ENCODE measurements around the gene KIFC3. TPM values are rescaled to one million over a fixed set of nuclear protein-coding genes. Genes with fewer than 3 reads are reported as not detected.
"Not testable (repeated sequence)": the region's sequence is repeated elsewhere in the genome, so short reads cannot be mapped to it uniquely, and the experiment has no call there.

The KIFC3 gene, protein sequence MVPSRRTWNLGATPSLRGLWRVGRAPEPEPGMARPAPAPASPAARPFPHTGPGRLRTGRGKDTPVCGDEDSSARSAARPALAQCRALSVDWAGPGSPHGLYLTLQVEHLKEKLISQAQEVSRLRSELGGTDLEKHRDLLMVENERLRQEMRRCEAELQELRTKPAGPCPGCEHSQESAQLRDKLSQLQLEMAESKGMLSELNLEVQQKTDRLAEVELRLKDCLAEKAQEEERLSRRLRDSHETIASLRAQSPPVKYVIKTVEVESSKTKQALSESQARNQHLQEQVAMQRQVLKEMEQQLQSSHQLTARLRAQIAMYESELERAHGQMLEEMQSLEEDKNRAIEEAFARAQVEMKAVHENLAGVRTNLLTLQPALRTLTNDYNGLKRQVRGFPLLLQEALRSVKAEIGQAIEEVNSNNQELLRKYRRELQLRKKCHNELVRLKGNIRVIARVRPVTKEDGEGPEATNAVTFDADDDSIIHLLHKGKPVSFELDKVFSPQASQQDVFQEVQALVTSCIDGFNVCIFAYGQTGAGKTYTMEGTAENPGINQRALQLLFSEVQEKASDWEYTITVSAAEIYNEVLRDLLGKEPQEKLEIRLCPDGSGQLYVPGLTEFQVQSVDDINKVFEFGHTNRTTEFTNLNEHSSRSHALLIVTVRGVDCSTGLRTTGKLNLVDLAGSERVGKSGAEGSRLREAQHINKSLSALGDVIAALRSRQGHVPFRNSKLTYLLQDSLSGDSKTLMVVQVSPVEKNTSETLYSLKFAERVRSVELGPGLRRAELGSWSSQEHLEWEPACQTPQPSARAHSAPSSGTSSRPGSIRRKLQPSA
- total RNA-seq (2014; rRNA removed; shearing (Covaris generic); ENCODE audit: low replicate concordance), result not detected in 2 replicates

DNA sequence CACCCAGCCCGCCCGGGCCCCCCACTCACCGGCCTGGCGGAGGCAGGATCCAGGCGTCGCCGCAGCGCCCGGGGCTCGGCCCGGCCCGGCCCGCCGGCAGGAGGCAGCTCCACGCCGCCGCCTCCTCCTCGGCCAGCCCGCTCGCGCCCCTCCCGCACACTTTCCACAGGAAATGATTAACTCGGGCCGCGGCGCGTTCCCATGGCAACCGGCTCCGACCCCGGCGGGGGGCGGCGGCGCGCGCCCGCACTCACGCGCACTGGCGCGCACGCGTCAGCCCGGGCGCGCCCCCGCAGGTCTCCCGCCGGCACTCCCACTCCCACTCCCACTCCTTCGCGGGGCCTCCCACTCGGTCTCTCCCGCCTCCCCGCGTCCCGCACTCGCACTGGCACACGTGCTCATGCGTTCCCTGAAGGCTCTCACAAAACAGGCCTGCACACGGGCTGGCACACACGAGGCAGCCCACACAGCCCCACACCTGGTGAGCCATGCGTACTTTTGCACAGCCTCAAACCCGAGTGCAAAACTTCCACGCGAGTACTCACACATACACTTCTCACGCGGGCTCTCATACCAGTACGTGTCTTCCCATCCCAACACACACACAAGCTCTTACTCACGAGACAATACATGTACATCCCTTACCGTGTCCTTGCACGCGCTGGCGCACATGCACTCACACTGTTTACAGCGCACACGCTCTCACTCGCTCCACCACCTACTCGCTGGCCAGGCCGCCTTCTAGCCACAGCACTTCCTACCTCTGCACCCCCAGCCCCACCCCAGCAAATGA lies at the start of gene KIFC3:
TSS of gene KIFC3 (minus strand) at position 151 of the 793 bp plus-strand sequence. CDS start 4,248 bp downstream, outside the sequence.
- no peak within 1 kb of the TSS for H3K27ac ChIP-seq (ENCODE audit: low read length)
- H3K9ac ChIP-seq (ENCODE audit: low read length), result no peak within 1 kb of the TSS
- no peaks in the 10 kb centered on the region for H3K9me2 ChIP-seq (replicated peaks; ENCODE audit: insufficient read depth, low read length)
- H4K20me1 ChIP-seq (ENCODE audit: insufficient read depth, low read depth, low read length), result no peaks in the 10 kb centered on the region
- no peaks in the 10 kb centered on the region for H3K9me3 ChIP-seq (ENCODE audit: low read length)
- no peaks in the 10 kb centered on the region for H3K36me3 ChIP-seq (ENCODE audit: insufficient read depth, low read length)
- no peak within 1 kb of the TSS for H3K4me2 ChIP-seq (ENCODE audit: low read depth, low read length, poor library complexity, severe bottlenecking)
- no peaks in the 10 kb centered on the region for H3K79me2 ChIP-seq (ENCODE audit: low read length)
- H3K4me3 ChIP-seq (ENCODE audit: low read length), result no peak within 1 kb of the TSS
- H3K4me1 ChIP-seq (ENCODE audit: low read length), result no peaks in the 10 kb centered on the region
- DNase-seq, result no peak
- no peak within 1 kb of the TSS for H2AFZ ChIP-seq (ENCODE audit: low read length)
- H3K27me3 ChIP-seq (ENCODE audit: low read length), result no peaks in the 10 kb centered on the region

DNA sequence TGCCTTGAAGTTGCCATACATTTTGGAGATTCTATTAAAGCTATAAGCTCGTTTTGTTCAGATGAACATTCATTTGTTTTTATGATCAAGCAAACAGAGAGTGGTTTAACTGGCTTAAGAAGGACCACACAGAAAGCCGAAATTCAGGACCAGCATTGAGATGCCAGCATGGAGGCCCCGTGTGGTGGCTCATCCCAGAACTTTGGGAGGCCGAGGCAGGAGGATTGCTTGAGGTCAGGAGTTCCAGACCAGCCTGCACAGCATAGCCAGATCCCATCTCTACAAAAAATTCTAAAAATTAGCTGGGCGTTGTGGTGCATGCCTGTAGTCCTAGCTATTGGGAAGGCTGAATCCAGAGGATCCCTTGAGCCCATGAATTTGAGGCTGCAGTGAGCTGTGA lies 45.9 kb upstream of the KIFC3 start:
- Histone ChIP-seq H2AFZ (ENCODE audit: low read length) (no peak overlapping the region), H4K20me1 (ENCODE audit: insufficient read depth, low read depth, low read length) (no peaks in the 10 kb centered on the region), H3K79me2 (ENCODE audit: low read length) (no peaks in the 10 kb centered on the region), H3K9me2 (replicated peaks; ENCODE audit: insufficient read depth, low read length) (no peaks in the 10 kb centered on the region), H3K27ac (ENCODE audit: low read length) (no peak overlapping the region), H3K9ac (ENCODE audit: low read length) (no peak overlapping the region), H3K4me2 (ENCODE audit: low read depth, low read length, poor library complexity, severe bottlenecking) (no peak overlapping the region), H3K36me3 (ENCODE audit: insufficient read depth, low read length) (no peaks in the 10 kb centered on the region), H3K4me3 (ENCODE audit: low read length) (no peak overlapping the region), H3K4me1 (ENCODE audit: low read length) (no peaks in the 10 kb centered on the region), H3K9me3 (ENCODE audit: low read length) (no peaks in the 10 kb centered on the region), H3K27me3 (ENCODE audit: low read length) (no peaks in the 10 kb centered on the region)
- no peak for DNase-seq

DNA sequence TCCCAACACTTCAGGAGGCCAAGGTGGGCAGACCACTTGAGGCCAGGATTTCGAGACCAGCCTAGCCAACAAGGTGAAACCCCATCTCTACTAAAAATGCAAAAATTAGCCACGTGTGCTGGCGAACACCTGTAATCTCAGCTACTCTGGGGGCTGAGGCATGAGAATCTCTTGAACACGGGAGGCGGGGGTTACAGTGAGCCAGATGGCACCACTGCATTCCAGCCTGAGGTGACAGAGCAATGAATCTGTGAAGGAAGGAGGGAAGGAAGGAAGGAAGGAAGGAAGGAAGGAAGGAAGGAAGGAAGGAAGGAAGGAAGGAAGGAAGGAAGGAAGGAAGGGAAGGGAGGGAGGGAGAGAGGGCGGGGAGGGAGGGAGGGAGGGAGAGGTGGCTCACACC lies 44.6 kb upstream of the KIFC3 start:
- not testable (repeated sequence) for DNase-seq; H3K4me1 ChIP-seq (ENCODE audit: low read length); H3K79me2 ChIP-seq (ENCODE audit: low read length); H3K4me2 ChIP-seq (ENCODE audit: low read depth, low read length, poor library complexity, severe bottlenecking); H3K9ac ChIP-seq (ENCODE audit: low read length); H3K27ac ChIP-seq (ENCODE audit: low read length); H3K9me2 ChIP-seq (replicated peaks; ENCODE audit: insufficient read depth, low read length); H3K36me3 ChIP-seq (ENCODE audit: insufficient read depth, low read length); H3K4me3 ChIP-seq (ENCODE audit: low read length); H3K27me3 ChIP-seq (ENCODE audit: low read length); H4K20me1 ChIP-seq (ENCODE audit: insufficient read depth, low read depth, low read length); H3K9me3 ChIP-seq (ENCODE audit: low read length); H2AFZ ChIP-seq (ENCODE audit: low read length)

DNA sequence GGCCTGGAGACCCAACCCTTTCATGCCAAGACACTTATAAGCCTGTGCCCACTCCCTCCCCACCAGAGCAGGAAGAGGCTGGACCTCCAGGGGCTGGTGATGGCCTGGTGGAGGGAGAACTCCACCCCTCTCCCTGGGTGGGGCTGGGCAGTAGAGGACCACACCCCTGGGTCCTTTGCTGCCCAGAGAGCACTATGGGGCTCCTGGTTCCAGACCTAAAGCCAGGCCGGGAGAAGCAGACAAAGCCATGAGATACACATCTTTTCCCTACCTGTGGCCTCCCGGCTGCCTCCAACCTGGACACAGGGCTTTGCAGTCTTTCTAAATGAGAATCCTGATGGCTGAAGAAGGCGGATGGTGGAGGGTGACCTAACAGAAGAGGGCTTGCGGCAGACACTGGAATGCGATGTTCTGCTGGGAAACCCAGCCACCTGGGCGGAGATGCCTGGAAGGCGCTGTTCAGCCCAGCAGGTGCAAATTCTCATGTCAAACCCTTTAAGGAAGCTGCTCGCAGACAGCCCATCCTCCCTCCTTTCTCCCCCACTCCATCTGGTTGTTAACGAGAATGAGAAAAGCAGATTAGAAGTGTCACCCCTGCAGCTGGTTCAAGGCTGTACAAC lies 43.9 kb upstream of the KIFC3 start:
- H2AFZ ChIP-seq (ENCODE audit: low read length), result no peak overlapping the region
- H3K79me2 ChIP-seq (ENCODE audit: low read length), result no peaks in the 10 kb centered on the region
- no peak overlapping the region for H3K27ac ChIP-seq (ENCODE audit: low read length)
- H3K4me3 ChIP-seq (ENCODE audit: low read length), result no peak overlapping the region
- no peak overlapping the region for H3K4me2 ChIP-seq (ENCODE audit: low read depth, low read length, poor library complexity, severe bottlenecking)
- H3K9me2 ChIP-seq (replicated peaks; ENCODE audit: insufficient read depth, low read length), result no peaks in the 10 kb centered on the region
- H3K27me3 ChIP-seq (ENCODE audit: low read length), result no peaks in the 10 kb centered on the region
- DNase-seq, result no peak
- H3K36me3 ChIP-seq (ENCODE audit: insufficient read depth, low read length), result no peaks in the 10 kb centered on the region
- H3K9ac ChIP-seq (ENCODE audit: low read length), result no peak overlapping the region
- no peaks in the 10 kb centered on the region for H3K4me1 ChIP-seq (ENCODE audit: low read length)
- H3K9me3 ChIP-seq (ENCODE audit: low read length), result no peaks in the 10 kb centered on the region
- H4K20me1 ChIP-seq (ENCODE audit: insufficient read depth, low read depth, low read length), result no peaks in the 10 kb centered on the region

DNA sequence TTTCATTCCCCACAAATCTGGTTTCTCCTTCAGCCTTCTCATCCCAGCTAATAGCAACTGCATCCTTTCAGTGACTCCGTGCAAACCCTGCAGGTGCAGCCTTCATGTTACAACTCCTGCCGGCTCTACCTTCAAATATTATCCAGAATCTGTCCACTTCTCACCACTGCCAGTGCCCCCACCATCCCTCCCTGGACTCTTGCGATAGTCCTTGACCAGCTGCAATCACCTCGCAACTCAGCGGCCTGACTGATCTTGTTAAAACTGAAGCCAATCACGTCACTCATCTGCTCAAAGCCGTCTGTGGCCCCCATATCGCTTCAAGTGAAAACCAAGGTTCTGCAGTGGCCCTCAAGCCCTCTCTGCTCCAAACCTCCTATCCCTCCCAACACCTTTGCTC lies 42.8 kb upstream of the KIFC3 start:
- no peak for DNase-seq
- Histone ChIP-seq H3K9ac (ENCODE audit: low read length) (no peak overlapping the region), H4K20me1 (ENCODE audit: insufficient read depth, low read depth, low read length) (no peaks in the 10 kb centered on the region), H3K27ac (ENCODE audit: low read length) (no peak overlapping the region), H3K79me2 (ENCODE audit: low read length) (no peaks in the 10 kb centered on the region), H3K9me2 (replicated peaks; ENCODE audit: insufficient read depth, low read length) (no peaks in the 10 kb centered on the region), H3K4me1 (ENCODE audit: low read length) (no peaks in the 10 kb centered on the region), H3K9me3 (ENCODE audit: low read length) (no peaks in the 10 kb centered on the region), H2AFZ (ENCODE audit: low read length) (no peak overlapping the region), H3K4me3 (ENCODE audit: low read length) (no peak overlapping the region), H3K27me3 (ENCODE audit: low read length) (no peaks in the 10 kb centered on the region), H3K36me3 (ENCODE audit: insufficient read depth, low read length) (no peaks in the 10 kb centered on the region), H3K4me2 (ENCODE audit: low read depth, low read length, poor library complexity, severe bottlenecking) (no peak overlapping the region)

DNA sequence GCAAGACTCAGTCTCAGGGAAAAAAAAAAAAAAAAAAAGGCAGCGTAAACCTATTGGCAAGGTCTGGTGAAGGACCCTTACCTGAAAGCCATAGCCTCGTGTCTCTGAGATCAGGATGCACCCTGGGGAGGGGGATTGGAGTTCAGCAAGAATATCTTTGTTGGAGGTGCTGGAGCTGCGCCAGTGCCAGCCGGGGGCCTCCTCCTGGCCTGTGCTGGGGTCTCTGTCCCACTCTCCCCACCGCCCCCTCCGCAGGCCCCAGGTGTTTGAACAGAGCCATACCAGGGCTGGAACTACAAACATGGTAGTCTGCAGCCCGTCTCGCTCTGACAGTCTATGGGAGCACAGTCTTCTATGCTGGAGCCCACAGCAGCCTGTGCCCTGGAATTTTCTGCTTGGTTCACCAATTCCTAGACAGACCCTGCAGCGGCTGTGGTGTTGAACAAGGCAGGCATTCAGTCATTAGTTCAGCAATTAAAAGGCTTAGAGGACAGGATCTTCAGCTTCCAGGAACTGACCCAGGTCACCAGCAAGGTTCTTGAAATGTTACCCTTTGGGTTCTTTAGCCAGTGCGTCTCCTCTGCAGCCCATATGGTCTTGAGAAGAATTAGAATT lies 42.2 kb upstream of the KIFC3 start:
- no peak overlapping the region for H3K9ac ChIP-seq (ENCODE audit: low read length)
- H3K4me2 ChIP-seq (ENCODE audit: low read depth, low read length, poor library complexity, severe bottlenecking), result no peak overlapping the region
- H3K9me3 ChIP-seq (ENCODE audit: low read length), result no peaks in the 10 kb centered on the region
- H2AFZ ChIP-seq (ENCODE audit: low read length), result no peak overlapping the region
- no peak for DNase-seq
- no peaks in the 10 kb centered on the region for H3K36me3 ChIP-seq (ENCODE audit: insufficient read depth, low read length)
- H3K27ac ChIP-seq (ENCODE audit: low read length), result no peak overlapping the region
- H3K4me3 ChIP-seq (ENCODE audit: low read length), result no peak overlapping the region
- H3K4me1 ChIP-seq (ENCODE audit: low read length), result no peaks in the 10 kb centered on the region
- H4K20me1 ChIP-seq (ENCODE audit: insufficient read depth, low read depth, low read length), result no peaks in the 10 kb centered on the region
- no peaks in the 10 kb centered on the region for H3K27me3 ChIP-seq (ENCODE audit: low read length)
- H3K9me2 ChIP-seq (replicated peaks; ENCODE audit: insufficient read depth, low read length), result no peaks in the 10 kb centered on the region
- H3K79me2 ChIP-seq (ENCODE audit: low read length), result no peaks in the 10 kb centered on the region

DNA sequence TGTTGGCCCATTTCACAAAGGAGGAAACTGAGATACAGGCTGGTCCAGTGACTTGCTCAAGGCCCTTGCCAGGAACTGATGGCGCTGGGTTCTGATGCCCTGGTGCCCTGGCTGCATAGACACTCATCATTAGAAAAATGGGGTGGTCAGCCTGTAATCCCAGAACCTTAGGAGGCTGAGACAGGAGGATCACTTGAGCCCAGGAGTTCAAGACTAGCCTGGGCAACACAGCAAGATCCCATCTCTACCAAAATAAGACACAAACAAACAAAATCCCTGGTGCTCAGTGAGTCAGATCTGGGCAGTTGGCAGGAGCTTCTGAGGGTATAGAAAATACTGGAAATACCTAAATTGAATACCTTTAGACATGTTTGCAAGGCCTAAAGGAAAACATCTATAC lies 41.1 kb upstream of the KIFC3 start:
- Histone ChIP-seq H3K36me3 (ENCODE audit: insufficient read depth, low read length) (no peaks in the 10 kb centered on the region), H3K9me2 (replicated peaks; ENCODE audit: insufficient read depth, low read length) (no peaks in the 10 kb centered on the region), H3K27ac (ENCODE audit: low read length) (no peak overlapping the region), H3K4me2 (ENCODE audit: low read depth, low read length, poor library complexity, severe bottlenecking) (no peak overlapping the region), H3K27me3 (ENCODE audit: low read length) (no peaks in the 10 kb centered on the region), H3K4me3 (ENCODE audit: low read length) (no peak overlapping the region), H3K9me3 (ENCODE audit: low read length) (no peaks in the 10 kb centered on the region), H2AFZ (ENCODE audit: low read length) (no peak overlapping the region), H3K4me1 (ENCODE audit: low read length) (no peaks in the 10 kb centered on the region), H4K20me1 (ENCODE audit: insufficient read depth, low read depth, low read length) (no peaks in the 10 kb centered on the region), H3K79me2 (ENCODE audit: low read length) (no peaks in the 10 kb centered on the region), H3K9ac (ENCODE audit: low read length) (no peak overlapping the region)
- no peak for DNase-seq
